Measurements from ENCODE around the gene WAS.
"Not testable (repeated sequence)": the region's sequence is repeated elsewhere in the genome, so short reads cannot be mapped to it uniquely, and the experiment has no call there.

WAS gene

GRCh38 chrX:48685416-48685815 is 1.8 kb downstream of the WAS start:
- DNase-seq (ENCODE audit: low read depth in 2 of 2) = no peak

DNA sequence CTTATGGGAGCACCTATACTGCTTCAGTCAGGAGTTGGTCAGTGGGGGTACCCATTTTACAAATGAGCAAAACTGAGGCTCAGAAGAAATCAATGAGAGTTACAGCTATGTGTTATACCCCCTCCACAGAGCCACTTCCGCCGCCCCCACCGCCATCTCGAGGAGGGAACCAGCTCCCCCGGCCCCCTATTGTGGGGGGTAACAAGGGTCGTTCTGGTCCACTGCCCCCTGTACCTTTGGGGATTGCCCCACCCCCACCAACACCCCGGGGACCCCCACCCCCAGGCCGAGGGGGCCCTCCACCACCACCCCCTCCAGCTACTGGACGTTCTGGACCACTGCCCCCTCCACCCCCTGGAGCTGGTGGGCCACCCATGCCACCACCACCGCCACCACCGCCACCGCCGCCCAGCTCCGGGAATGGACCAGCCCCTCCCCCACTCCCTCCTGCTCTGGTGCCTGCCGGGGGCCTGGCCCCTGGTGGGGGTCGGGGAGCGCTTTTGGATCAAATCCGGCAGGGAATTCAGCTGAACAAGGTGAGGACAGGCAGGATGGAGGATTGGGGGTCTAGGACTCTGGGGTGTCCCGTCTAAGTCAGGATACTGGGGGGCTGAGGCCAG is 5.0 kb downstream of the WAS start:
- DNase-seq (ENCODE audit: low read depth in 2 of 2) = no peak

GRCh38 chrX:48689208-48689920 is 5.8 kb downstream of the WAS start:
- DNase-seq (ENCODE audit: low read depth in 2 of 2) = no peak

GRCh38 chrX:48691746-48692145 is 8.1 kb downstream of the WAS start:
- DNase-seq (ENCODE audit: low read depth in 2 of 2) = not testable (repeated sequence)

- no peak for DNase-seq (ENCODE audit: low read depth in 2 of 2)
These were observed 11.4 kb downstream of the WAS start for GRCh38 chrX:48694776-48695533.

- no peak for DNase-seq (ENCODE audit: low read depth in 2 of 2)
These were observed 11.9 kb downstream of the WAS start for GRCh38 chrX:48695534-48695896.

DNA sequence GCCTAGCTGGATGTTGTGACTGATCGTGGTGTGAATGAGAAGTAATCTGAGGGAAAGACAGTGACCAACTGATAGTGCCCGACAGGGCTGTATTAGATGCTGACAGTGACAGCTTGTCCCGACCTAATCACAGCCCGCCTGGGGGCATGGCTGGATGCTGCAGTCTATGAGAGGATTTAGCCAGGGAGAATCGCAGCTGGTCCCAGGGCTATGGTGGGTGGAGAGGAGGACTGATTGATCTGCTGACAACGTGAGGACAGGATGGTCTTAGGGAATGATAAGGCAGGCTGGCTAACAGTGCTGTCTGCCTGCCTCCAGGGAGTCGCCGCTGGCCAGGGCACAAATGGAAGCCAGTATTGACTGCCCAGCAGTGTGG is 12.3 kb downstream of the WAS start:
- DNase-seq (ENCODE audit: low read depth in 2 of 2) = no peak

DNA sequence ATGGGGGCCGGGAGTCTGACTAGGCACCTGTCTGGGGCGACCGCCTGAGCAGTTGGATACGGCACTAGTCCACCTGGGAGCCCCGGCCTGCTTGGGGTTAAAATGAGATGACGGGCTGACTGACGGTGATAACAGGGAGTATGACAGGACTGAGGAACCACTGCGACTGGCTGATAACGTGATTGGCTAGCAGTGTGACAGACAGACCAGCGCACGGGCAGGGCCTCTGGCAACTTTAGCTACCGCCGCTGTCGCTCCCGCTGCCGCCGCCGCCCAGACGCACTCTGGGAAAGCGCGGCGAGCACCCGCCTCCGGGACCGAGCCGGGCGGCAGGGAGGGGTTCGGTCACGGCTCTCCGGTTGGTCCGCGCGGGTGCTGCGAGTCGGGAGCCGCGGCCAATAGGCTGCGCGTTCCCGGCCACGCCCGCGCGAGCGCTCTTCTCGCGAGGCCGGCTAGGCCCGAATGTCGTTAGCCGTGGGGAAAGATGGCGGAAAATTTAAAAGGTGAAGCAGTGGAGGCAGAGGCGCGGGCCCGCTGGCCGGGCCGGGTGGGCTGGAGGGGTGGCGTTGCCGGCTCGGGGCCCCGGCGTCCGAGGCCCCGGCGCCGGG is 12.8 kb downstream of the WAS start, which contains the start of gene SUV39H1:
Gene SUV39H1 (plus strand): TSS at position 434 of the 608 bp plus-strand sequence. CDS start 51 bp downstream, at position 485.
- DNase-seq (ENCODE audit: low read depth in 2 of 2) = peak; percentile 68 to 71

DNA sequence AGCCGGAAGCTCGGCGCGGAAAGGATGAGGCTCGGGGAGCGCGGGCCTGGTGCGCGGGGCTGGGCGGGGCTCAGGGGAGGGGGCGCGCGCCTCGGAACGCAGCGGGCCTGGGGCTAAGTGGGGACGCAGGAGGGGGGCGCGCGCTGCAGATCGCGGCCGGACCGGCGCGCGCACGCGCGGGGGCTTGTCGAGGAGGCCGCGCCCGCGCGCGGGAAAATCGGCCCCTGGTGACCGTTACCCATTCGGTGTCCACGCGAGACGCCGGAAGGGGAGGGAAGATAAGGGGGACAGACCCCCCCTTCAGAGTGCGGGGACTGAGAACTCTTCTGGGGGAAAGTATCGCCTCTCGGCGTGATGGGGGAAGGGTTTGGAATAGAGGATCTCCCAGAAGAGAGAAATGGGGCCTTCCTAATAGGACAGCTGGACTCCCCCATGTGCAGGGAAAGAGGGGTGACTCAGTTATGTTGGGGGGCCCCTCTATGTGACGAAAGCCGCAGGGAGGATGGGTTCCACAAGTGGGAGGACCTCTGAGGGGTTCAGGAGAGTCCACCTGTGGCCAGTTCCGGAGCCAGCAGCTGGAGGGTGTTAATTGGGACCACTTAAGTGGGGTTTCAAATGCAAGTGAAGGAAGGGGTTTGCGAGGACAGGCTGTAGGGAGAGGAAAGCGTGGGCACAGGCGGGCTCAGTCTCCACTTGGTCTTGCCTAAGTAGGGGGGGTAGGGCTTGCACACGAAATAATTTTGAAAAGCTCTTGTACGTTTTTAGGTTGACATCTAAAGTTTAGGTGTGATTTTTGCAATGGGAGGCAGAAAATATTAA is 13.5 kb downstream of the WAS start:
- no peak for DNase-seq (ENCODE audit: low read depth in 2 of 2)

DNA sequence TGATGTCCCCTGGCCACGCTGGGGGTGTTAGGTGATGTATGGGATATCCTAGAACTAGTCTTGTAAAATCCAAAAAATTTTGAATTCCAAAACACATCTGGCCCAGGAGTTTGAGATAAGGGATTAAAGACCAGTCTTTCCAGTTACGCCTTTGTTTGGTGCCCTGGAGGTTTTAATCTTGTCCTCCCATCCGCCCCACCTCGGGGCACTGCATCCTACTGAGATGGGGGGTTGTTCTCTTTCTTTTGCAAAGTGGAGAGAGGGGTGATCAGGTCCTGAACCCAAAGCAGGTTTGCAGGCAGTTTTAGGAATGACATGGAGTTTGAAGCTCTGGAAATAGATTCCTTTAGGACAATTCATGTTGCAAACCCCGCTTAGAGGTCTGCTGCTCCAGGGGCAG is 14.7 kb downstream of the WAS start:
- DNase-seq (ENCODE audit: low read depth in 2 of 2) = no peak

- no peak for DNase-seq (ENCODE audit: low read depth in 2 of 2)
These were observed 16.6 kb downstream of the WAS start for GRCh38 chrX:48700246-48700645.

GRCh38 chrX:48700951-48701653 is 17.5 kb downstream of the WAS start:
- DNase-seq (ENCODE audit: low read depth in 2 of 2) = no peak

DNA sequence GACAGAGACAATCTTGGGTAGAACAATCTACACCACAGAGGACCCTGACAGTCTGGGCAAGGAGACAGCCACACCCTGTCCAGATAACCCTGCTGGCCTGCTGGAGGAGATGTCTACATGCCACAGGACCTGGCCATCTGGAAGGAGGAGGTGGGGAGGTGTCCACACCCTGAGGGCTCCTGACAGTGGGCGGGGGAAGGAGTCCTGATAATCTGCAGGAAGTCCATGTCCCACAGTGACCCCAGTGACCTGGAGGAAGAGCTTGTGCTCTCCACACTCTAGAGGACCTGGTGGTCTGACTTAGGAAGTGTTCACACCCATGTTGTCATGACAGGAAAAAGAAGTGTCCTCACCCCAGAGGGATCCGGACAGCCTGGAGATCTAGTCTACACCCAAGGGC is 18.4 kb downstream of the WAS start:
- DNase-seq (ENCODE audit: low read depth in 2 of 2) = no peak

GRCh38 chrX:48702716-48703115 is 19.1 kb downstream of the WAS start:
- DNase-seq (ENCODE audit: low read depth in 2 of 2) = no peak

DNA sequence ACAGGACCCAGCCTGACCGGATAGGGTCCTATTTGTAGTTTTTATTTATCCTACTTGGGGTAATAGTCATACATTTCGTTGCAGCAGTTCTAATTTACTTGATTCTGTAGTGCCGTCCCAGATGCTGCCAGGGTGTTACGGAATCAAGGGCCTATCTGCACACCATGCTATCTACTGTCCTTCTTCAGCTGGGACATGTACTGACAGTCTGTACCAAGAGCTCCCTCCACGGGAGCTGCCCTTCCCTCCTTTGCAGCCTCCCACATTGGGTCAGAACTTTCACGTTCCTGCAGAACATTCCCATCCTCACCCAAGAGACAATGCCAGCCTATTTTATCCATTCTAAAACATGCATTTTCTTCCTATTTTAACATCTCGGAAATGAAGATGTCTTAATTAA is 19.6 kb downstream of the WAS start:
- DNase-seq (ENCODE audit: low read depth in 2 of 2) = no peak

- DNase-seq (ENCODE audit: low read depth in 2 of 2) = no peak
These were observed 20.3 kb downstream of the WAS start for GRCh38 chrX:48703642-48704481.

DNA sequence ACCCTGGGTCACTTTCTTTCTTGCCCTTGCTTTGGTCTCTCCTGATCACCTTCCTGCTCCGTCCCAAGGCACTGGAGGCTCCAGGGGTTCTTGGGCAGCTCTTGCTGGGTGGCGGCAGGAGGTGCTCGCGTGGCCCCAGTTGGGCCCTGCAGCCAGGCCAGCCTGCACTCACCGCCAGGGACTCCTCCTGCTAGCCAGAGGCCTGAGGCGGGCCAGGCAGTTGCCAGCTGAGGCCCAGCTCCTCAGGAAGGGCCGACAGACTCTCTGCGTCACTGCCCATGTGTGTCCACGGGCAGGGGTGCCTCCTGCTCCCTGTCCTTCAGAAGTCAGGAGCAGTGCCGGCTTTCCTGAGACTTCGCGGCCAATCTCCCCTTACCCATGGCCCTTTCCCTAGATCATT is 22.3 kb downstream of the WAS start:
- DNase-seq (ENCODE audit: low read depth in 2 of 2) = no peak

- DNase-seq (ENCODE audit: low read depth in 2 of 2) = no peak
These were observed 26.0 kb downstream of the WAS start for GRCh38 chrX:48709522-48710112.

DNA sequence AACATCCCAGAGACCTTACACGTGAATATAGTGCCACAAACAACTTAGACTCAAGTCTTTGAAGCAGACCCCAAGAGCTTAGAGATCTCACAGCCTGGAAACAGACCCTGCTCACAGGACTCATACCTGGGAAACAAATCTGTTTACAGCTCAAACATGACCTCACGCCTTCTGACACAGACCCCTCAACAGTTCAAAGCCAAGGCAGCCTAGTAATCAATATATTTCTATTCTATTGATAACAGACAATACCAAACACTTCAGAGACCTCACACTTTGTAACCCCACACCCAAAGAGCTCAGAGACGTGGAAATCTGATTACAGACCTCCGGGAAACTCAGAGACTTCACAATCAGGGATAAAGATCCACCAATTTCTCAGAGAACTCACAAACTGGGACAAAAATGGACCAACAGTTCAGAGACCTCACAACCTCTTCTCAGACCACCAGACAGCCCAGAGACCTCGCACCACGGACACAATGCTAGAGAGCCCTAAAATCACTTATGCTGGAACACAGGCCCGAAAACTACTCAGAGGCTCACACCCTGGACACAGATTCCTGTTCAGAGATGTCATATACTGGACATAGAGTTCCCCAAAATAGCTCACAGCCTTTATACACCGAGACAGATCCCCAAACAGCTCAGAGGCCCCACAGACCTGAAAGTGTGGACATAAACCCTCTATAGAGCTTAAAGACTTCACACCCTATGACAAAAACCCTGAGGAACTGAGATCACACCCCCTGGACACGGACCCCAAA is 27.7 kb downstream of the WAS start:
- DNase-seq (ENCODE audit: low read depth in 2 of 2) = no peak
